AG09319 (cell line): Measurements from ENCODE around the gene SPTBN2.

ENCODE experiments used
- DNase-seq: peaks from one replicate; pipeline ENCODE4 v3.0.0-alpha.2; 2010; ENCODE audit warnings: low read depth; ENCODE audit errors: extremely low read depth
- TF ChIP-seq, protein P1 (sequence below): IDR thresholded peaks from 2 replicates; pipeline ENCODE4 v1.5.1; 2011; ENCODE audit warnings: low read depth, mild to moderate bottlenecking, inconsistent platforms, low read length, moderate library complexity

The SPTBN2 gene

DNA sequence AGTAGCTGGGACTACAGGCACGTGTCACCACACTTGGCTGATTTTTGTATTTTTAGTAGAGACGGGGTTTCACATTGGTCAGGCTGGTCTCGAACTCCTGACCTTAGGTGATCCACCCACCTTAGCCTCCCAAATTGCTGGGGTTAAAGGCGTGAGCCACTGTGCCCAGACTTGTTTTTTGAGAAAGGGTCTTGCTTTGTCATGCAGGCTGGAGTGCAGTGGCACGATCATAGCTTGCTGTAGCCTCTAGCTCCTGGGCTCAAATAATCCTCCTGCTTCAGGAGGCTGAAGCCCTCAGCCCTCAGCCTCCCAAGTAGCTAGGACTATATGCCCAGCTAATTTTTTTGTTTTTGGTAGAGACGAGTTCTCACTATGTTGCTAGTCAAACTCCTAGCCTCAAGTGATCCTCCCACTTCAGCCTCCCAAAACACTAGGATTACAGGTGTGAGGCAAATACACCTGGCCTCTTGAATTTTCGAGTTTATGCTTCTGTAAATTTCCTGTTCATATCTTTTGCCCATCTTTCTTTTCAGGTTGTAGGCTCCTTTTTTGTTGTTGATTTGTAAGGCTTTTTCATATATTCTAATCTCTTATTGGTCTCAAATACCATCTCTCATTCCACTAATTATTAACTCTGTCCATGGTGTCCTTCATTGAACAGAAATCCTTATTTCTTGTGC lies 47.9 kb downstream of the SPTBN2 start:
- TF ChIP-seq, protein P1, sequence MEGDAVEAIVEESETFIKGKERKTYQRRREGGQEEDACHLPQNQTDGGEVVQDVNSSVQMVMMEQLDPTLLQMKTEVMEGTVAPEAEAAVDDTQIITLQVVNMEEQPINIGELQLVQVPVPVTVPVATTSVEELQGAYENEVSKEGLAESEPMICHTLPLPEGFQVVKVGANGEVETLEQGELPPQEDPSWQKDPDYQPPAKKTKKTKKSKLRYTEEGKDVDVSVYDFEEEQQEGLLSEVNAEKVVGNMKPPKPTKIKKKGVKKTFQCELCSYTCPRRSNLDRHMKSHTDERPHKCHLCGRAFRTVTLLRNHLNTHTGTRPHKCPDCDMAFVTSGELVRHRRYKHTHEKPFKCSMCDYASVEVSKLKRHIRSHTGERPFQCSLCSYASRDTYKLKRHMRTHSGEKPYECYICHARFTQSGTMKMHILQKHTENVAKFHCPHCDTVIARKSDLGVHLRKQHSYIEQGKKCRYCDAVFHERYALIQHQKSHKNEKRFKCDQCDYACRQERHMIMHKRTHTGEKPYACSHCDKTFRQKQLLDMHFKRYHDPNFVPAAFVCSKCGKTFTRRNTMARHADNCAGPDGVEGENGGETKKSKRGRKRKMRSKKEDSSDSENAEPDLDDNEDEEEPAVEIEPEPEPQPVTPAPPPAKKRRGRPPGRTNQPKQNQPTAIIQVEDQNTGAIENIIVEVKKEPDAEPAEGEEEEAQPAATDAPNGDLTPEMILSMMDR, result no peak
- DNase-seq, result no peak

DNA sequence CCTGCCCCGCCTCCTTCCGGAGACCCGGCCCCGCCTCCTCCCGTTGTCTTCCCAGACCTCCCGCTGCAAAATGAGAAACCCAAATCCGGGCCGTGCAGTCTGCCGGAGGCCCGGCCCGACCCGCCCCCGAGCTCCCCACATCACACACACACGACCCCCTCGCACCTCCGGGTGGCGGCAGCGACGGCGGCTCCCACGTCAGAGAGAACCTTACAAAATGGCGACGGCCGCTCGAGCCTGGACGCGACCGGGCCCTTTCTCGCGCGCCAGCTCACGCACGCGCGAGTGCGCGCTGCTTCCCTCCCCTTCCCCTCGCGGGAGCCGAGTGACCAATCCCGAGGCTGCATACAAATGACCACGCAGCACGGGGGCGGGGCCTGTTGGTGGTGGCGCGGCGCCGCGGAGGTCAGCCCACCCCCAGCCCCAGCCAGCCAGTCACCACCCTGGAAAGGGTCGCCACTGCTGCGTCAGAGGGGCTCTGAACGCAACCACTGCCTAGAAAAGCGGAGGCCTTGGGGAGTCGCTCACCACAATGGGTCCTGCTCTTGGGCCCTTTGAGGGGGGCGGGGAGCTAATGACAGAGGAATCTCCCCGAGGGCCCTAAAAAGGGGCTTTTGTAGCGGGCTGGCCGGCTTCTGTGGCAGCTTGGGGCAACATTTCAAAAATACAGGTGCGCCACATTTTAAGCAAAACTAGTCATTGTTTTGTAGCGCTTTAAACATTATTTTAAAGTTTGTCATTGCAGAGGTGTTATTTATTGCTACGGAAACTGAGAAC lies 51.2 kb downstream of the SPTBN2 start, which contains the start of gene RBM4B:
TSS of gene RBM4B (minus strand) at position 289 of the 777 bp plus-strand sequence. CDS start 808 bp downstream, outside the sequence.
- TF ChIP-seq, protein P1, result no peak
- peak; percentile 84 for DNase-seq

DNA sequence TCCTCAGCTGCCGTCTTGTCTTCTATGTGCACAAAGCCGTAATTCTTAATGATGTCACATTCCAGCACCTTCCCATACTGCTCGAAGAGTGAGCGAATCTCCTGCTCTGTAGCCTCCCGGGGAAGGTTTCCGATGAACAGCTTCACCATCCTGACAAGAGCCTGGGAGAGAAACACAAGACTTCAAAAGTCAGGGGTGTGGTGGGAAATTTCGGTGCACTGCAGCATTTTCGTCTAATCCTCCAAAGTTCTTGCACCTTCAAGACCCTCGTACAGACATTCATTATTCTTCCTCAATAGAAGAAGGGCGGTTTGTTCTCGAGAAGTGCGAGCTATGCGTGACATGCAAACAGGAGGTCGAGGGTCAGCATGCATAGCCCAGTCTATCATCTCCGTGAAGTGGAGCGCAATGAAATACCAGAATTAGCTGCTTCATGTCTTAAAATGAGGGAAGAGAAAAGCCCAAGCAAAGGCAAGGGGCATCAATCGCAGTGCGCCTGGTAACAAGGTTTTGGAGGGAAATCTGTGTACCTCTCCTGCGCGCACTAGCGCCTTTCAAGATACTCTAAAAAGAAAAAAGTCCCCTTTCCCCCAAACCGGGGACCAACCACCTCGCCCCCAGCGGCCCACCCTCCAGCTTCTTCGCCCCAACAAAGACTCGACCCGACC lies 52.0 kb downstream of the SPTBN2 start:
- no peak for DNase-seq
- TF ChIP-seq, protein P1, result no peak

DNA sequence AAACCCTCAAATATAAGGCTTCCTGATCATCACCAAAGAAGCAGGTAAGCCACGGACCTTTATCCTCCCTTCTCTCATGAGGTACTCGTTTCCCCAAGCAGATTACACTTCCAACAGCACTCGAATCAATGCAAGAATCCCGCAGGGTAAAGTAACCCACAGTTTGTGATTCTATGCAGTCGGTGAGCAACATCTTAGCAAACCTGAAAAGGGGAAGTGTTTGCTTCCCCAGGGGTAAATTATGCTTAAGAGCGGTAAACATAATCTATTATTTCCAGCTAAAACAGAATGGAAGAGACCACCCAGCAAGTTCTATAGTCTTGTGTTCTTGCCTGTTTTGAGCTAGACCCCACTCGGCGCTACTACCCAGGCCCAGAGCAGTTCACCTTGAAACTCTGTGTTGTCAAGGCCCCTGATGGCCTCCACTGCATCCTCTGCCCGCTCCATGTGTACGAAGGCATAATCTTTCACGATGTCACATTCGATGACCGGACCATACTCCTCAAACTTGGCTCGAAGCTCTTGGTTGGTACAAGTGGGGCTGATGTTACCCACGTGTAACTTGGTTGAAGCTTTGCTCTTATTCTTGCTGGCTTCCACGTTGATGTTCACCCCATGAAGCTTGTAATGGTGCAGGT lies 52.6 kb downstream of the SPTBN2 start:
- TF ChIP-seq, protein P1, result no peak
- DNase-seq, result no peak

DNA sequence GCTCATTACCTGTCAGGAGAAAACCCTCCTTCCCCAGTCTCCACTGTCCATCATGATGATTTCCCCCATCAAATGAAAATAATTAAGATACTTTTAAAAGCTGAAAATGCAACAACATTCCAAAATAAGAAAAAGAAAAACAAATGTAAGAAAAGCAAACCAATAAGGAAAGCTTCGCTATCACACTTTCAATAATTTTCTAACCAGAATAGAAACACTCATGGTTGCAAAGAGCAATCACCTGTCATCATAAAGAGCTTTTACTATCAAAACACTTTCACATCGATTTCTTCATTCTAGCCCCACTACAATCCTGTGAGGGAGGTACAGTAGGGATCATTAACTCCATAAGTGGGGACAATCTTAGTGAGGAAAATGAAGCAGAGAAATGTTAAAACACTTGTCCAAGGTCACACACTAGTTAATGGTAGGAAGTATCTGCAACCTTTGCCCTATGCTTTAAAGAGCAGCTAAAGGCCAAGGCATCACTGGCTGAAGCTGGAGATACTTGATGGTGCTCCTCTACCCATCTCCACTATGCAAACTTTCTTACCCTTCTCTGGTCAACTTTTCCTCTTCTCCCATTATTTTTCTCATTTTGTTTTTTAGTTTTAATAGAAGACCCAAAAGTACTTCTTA lies 53.9 kb downstream of the SPTBN2 start:
- TF ChIP-seq, protein P1, result no peak
- DNase-seq, result no peak

DNA sequence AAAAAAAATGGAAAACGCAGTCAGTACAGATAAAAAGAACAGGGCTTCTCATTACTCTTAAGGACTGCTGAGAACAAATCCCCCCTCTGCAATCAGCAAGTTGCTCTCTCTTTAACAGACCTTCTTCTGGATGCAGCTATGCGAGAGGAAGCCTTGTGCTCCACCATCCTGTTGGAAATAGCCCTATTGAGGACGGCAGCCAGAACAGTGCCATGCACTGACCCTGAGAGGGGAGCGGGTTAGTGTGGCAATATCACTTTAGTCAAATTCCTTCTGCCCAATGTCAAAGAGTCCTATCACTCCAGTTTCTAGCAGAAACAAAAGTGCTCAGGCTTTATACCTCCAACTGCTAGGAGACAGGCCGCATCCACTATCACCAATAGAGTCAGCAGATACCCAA lies 58.2 kb downstream of the SPTBN2 start:
- no peak for DNase-seq
- TF ChIP-seq, protein P1, result no peak
